OCI-LY7 (cell line): ENCODE data around the gene TMEM184A. TPM values are rescaled to one million over a fixed set of nuclear protein-coding genes. Genes with fewer than 3 reads are reported as not detected.

ENCODE experiments used
- BruUV-seq: library from RNA; stranded (reverse); fragments of 400-500 nt; replicated peaks from 2 replicates; lab custom pipeline; 2021; lab: Mats Ljungman, UMichigan
- CTCF ChIA-PET: fragments of 300-600 bp; sonication (Branson Sonifier 250); formaldehyde crosslinking; loops from one replicate; lab custom pipeline; 2022; ENCODE audit warnings: antibody characterized with exemption; ENCODE audit not compliant: unreplicated experiment; lab: Charles Lee
- POLR2A ChIA-PET: fragments of 300-600 bp; sonication (Branson Sonifier 250); formaldehyde crosslinking; loops from one replicate; lab custom pipeline; 2022; ENCODE audit warnings: antibody characterized with exemption; lab: Charles Lee
- DNase-seq: peaks from one replicate; pipeline ENCODE4 v3.0.0-alpha.2; 2015; ENCODE audit warnings: low spot score
- H2AFZ ChIP-seq: fragments of 200-600 bp; sonication (generic), shearing (Covaris generic); 2 replicates; pipeline ENCODE4 v1.6.1; 2014; ENCODE audit warnings: mild to moderate bottlenecking, antibody characterized with exemption, low read length, moderate library complexity
- H3K27ac ChIP-seq: fragments of 200-600 bp; sonication (generic); 2 replicates; pipeline ENCODE4 v1.5.1; 2014; ENCODE audit warnings: mixed run types, low read depth, mild to moderate bottlenecking, moderate library complexity, low read length, inconsistent platforms; ENCODE audit not compliant: poor library complexity, severe bottlenecking
- H3K36me3 ChIP-seq: fragments of 200-600 bp; sonication (generic); 2 replicates; pipeline ENCODE4 v1.6.1; 2014; ENCODE audit warnings: mild to moderate bottlenecking, antibody characterized with exemption, low read length, moderate library complexity, mixed read lengths; ENCODE audit not compliant: insufficient read depth
- H3K4me1 ChIP-seq: fragments of 200-600 bp; sonication (generic); 2 replicates; pipeline ENCODE4 v1.5.1; 2014; ENCODE audit warnings: mild to moderate bottlenecking, low read length; ENCODE audit not compliant: insufficient read depth, poor library complexity, severe bottlenecking
- H3K4me2 ChIP-seq: fragments of 200-600 bp; sonication (generic); 2 replicates; pipeline ENCODE4 v1.6.1; 2014; ENCODE audit warnings: mild to moderate bottlenecking, low read length
- H3K4me3 ChIP-seq: fragments of 200-600 bp; sonication (generic); 2 replicates; pipeline ENCODE4 v1.5.1; 2014; ENCODE audit warnings: mild to moderate bottlenecking, low read depth, low read length; ENCODE audit not compliant: poor library complexity, severe bottlenecking
- H3K79me2 ChIP-seq: fragments of 200-600 bp; sonication (generic); 2 replicates; pipeline ENCODE4 v1.6.1; 2016; ENCODE audit warnings: low read depth, mild to moderate bottlenecking, low read length, moderate library complexity, mixed read lengths; ENCODE audit not compliant: insufficient read depth
- H3K9me2 ChIP-seq: fragments of 200-600 bp; sonication (generic); 2 replicates; pipeline ENCODE4 v1.6.1; 2016; ENCODE audit warnings: mild to moderate bottlenecking, low read length, mixed read lengths; ENCODE audit not compliant: insufficient read depth
- H3K9me3 ChIP-seq: fragments of 200-600 bp; sonication (generic); 2 replicates; pipeline ENCODE4 v1.6.1; 2014; ENCODE audit warnings: mild to moderate bottlenecking, mixed run types, low read length, mixed read lengths
- H4K20me1 ChIP-seq: fragments of 200-600 bp; sonication (generic); 2 replicates; pipeline ENCODE4 v1.6.1; 2014; ENCODE audit warnings: mild to moderate bottlenecking, antibody characterized with exemption, low read length, moderate library complexity, mixed read lengths; ENCODE audit not compliant: insufficient read depth
- EZH2phosphoT487 ChIP-seq: fragments of 200-600 bp; sonication (generic); IDR thresholded peaks from 2 replicates; pipeline ENCODE4 v1.6.1; 2018; ENCODE audit warnings: low read depth, borderline replicate concordance, mild to moderate bottlenecking, mixed run types, antibody characterized with exemption, low read length, moderate library complexity, mixed read lengths
- intact Hi-C: fragments of 100-400 bp; cut with micrococcal nuclease; formaldehyde crosslinking; loops from one replicate; pipeline ENCODE4 v1.10.0; 2022; ENCODE audit not compliant: unreplicated experiment
- total RNA-seq, 2 experiments: library from RNA; depleted of rRNA in 1 of 2; stranded (reverse); fragments of >200 nt in 1 of 2; shearing (Covaris generic) in 1 of 2; gene quantifications; 2 replicates each; pipeline ENCODE4 v1.2.3, GENCODE V29; 2014 to 2022
- TF ChIP-seq, protein P1 (sequence below): fragments of 200-600 bp; sonication (generic); conservative IDR thresholded peaks from 2 replicates; pipeline ENCODE4 v1.5.1; 2014; ENCODE audit warnings: mild to moderate bottlenecking, antibody characterized with exemption, low read length, moderate library complexity, mixed read lengths

Gene TMEM184A
- total RNA-seq, 2 experiments from 2014 or later, result 0.19 TPM; not detected in 1

DNA sequence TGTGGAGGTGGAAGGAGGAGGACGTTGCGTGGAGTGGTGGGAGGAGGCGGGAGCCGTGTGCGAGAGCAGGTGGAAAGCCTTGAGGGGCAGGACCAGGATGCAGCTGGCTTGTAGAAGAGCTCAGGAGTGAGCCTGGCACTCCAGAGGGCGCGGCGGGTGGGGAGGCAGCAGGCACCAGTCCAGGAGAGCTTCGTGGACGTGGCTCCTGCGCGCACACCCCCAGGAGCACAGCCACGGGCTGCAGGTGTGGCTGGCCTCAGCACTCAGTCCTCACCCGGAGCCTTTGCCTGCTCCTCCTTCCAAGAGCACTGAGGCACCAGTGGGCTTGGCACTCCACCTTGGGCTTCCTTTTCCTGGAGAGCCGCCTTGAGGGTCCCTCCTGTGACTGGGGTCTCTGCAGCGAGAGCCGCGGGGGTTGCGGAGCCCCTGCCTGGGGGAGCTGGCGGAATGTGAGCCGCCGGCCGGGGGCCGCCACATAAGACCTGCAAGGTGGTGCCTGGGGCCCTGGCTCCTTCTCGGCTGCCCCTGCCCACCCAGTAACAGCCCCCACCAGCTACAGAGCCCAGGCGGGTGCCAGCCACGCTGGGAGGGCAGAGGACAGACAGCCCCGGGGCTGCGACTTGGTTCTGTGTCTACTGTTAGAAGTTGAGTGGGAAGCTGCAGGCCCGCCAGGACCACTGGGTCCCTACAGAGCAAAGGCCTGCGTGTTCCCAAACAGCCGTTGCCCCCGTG lies 14.4 kb downstream of the TMEM184A start:
- POLR2A ChIA-PET, result no interaction called here
- Histone ChIP-seq H3K4me1 (no peaks in the 10 kb centered on the region), H3K27ac (no peak overlapping the region), H3K9me2 (no peaks in the 10 kb centered on the region), H3K9me3 (no peaks in the 10 kb centered on the region), H2AFZ (no peak overlapping the region), H3K4me2 (no peak overlapping the region), H3K36me3 (peaks cover 63% of the 10 kb centered on the region), H3K79me2 (peaks cover 5% of the 10 kb centered on the region; the same call in 1 of the 2 replicates), H3K4me3 (no peak overlapping the region), H4K20me1 (no peaks in the 10 kb centered on the region; the same call in 1 of the 2 replicates)
- DNase-seq, result no peak
- no TSS peak for BruUV-seq
- TF ChIP-seq, protein P1, sequence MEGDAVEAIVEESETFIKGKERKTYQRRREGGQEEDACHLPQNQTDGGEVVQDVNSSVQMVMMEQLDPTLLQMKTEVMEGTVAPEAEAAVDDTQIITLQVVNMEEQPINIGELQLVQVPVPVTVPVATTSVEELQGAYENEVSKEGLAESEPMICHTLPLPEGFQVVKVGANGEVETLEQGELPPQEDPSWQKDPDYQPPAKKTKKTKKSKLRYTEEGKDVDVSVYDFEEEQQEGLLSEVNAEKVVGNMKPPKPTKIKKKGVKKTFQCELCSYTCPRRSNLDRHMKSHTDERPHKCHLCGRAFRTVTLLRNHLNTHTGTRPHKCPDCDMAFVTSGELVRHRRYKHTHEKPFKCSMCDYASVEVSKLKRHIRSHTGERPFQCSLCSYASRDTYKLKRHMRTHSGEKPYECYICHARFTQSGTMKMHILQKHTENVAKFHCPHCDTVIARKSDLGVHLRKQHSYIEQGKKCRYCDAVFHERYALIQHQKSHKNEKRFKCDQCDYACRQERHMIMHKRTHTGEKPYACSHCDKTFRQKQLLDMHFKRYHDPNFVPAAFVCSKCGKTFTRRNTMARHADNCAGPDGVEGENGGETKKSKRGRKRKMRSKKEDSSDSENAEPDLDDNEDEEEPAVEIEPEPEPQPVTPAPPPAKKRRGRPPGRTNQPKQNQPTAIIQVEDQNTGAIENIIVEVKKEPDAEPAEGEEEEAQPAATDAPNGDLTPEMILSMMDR, result no peak
- TF ChIP-seq EZH2phosphoT487, result no peak
- CTCF ChIA-PET, result interaction anchor here (0.6 kb wide), 2 partner anchors 36 to 1378 kb away, joined by 3 read pairs; no protein-coding TSS in a partner anchor
- intact Hi-C loops, result no loop called here

DNA sequence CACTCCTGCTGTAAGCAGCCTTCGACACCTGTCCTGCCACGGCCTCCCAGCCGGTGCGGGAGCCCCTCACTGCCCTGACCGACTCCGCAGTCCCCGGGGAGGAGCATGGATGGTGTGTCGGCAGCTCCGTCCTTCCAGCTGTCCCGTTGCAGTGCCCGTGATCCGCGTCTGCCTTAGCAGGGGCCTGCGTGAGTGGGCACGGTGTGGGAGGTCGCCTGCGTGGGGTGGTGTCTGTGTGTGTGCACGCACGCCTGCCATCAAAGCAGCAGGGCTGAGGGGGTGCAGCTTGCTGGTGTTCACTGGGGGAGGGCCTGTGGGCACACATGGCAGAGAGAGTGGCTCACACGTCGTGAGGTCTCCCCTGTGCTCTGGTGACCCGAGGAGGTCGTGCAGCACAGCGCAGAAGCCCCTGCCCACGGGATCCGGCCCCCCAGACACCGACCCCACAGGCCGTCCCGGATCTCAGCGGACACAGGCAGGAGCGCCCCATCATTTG lies 15.2 kb downstream of the TMEM184A start:
- CTCF ChIA-PET, result interaction anchor here (0.6 kb wide), 1 partner anchor 1379 kb away, joined by 3 read pairs; no protein-coding TSS in a partner anchor
- no peak for DNase-seq
- POLR2A ChIA-PET, result no interaction called here
- Histone ChIP-seq H3K4me2 (no peak overlapping the region), H3K4me3 (no peak overlapping the region), H3K9me3 (no peaks in the 10 kb centered on the region), H3K4me1 (no peaks in the 10 kb centered on the region), H3K27ac (no peak overlapping the region), H4K20me1 (no peaks in the 10 kb centered on the region; the same call in 1 of the 2 replicates), H3K79me2 (peaks cover 8% of the 10 kb centered on the region; the same call in 1 of the 2 replicates), H3K9me2 (no peaks in the 10 kb centered on the region), H2AFZ (no peak overlapping the region), H3K36me3 (peaks cover 70% of the 10 kb centered on the region)
- intact Hi-C loops, result no loop called here
- no peak for TF ChIP-seq EZH2phosphoT487
- TF ChIP-seq, protein P1, result no peak
- BruUV-seq, result no TSS peak
